Activated T-cell treated with anti-CD3 and anti-CD28 coated beads, Interleukin-2, amount 50 U/mL, for 72 hours (primary cell): ENCODE results near the gene TAPBP. TPM values are rescaled to one million over a fixed set of nuclear protein-coding genes. Genes with fewer than 3 reads are reported as not detected.
"Not testable (repeated sequence)": the region's sequence is repeated elsewhere in the genome, so short reads cannot be mapped to it uniquely, and the experiment has no call there.

Source experiments
- ATAC-seq, 2 donors: fragments of 150-1000 bp; cut with Tn5 transposase; replicated peaks in 1 of 2; 2 replicates each; pipeline ENCODE4 v1.10.0; 2021; ENCODE audit warnings: moderate library complexity in 2 of 2, mild to moderate bottlenecking in 1 of 2
- DNase-seq, 2 donors: peaks; one replicate each; pipeline ENCODE4 v3.0.0; 2021 to 2022; ENCODE audit warnings: mixed read lengths in 1 of 2
- H3K27ac Mint-ChIP-seq: one replicate; pipeline ENCODE4 v1.8.0; 2022; ENCODE audit warnings: mild to moderate bottlenecking, moderate library complexity, mixed read lengths
- H3K27me3 Mint-ChIP-seq: one replicate; pipeline ENCODE4 v1.8.0; 2022; ENCODE audit warnings: low read depth, mixed read lengths
- H3K36me3 Mint-ChIP-seq, 2 donors: one replicate each; pipeline ENCODE4 v1.8.0; 2022; ENCODE audit warnings: mixed read lengths in 2 of 2, mild to moderate bottlenecking in 1 of 2; ENCODE audit not compliant: insufficient read depth in 2 of 2
- H3K4me1 Mint-ChIP-seq: one replicate; pipeline ENCODE4 v1.8.0; 2022; ENCODE audit warnings: low read depth, mixed read lengths
- H3K4me3 Mint-ChIP-seq, 2 donors: one replicate each; pipeline ENCODE4 v1.8.0; 2022; ENCODE audit warnings: mild to moderate bottlenecking in 2 of 2, mixed read lengths in 2 of 2, moderate library complexity in 2 of 2
- H3K9me3 Mint-ChIP-seq, 2 donors: one replicate each; pipeline ENCODE4 v1.8.0; 2022; ENCODE audit warnings: mixed read lengths in 2 of 2
- total RNA-seq, 2 donors: library from RNA; stranded (reverse); gene quantifications; one replicate each; pipeline ENCODE4 v1.2.3, GENCODE V29; 2022

Gene TAPBP
- total RNA-seq, 2 donors from 2014 or later, result 180 to 210 TPM

GRCh38 chr6:33275795-33276580, 37.9 kb downstream of the TAPBP start:
- not testable (repeated sequence) for H3K9me3 Mint-ChIP-seq, H3K27me3 Mint-ChIP-seq, DNase-seq, ATAC-seq
- Mint-ChIP-seq H3K36me3 (peaks cover 26 to 49% of the 10 kb centered on the region in 2 donors), H3K27ac (peak overlapping the region; percentile 98), H3K4me1 (peaks cover 67% of the 10 kb centered on the region), H3K4me3 (peak overlapping the region; percentile 94 to 98)

GRCh38 chr6:33273924-33274902, 39.7 kb downstream of the TAPBP start:
- Mint-ChIP-seq H3K4me3 (peak overlapping the region; percentile 94 to 98), H3K4me1 (peaks cover 81% of the 10 kb centered on the region), H3K9me3 (no peaks in the 10 kb centered on the region), H3K27me3 (no peaks in the 10 kb centered on the region), H3K27ac (peak overlapping the region; percentile 98), H3K36me3 (peaks cover 28 to 49% of the 10 kb centered on the region in 2 donors)
- no peak for DNase-seq
- no peak for ATAC-seq

- H3K36me3 Mint-ChIP-seq, result peaks cover 28 to 49% of the 10 kb centered on the region in 2 donors
- peaks cover 74% of the 10 kb centered on the region for H3K4me1 Mint-ChIP-seq
- peak overlapping the region; percentile 94 to 98 for H3K4me3 Mint-ChIP-seq
- no peaks in the 10 kb centered on the region for H3K9me3 Mint-ChIP-seq
- H3K27me3 Mint-ChIP-seq, result no peaks in the 10 kb centered on the region
- H3K27ac Mint-ChIP-seq, result peak overlapping the region; percentile 98
- DNase-seq (no peak), ATAC-seq (no peak)
These were observed 40.6 kb downstream of the TAPBP start for GRCh38 chr6:33273129-33273923.

- no peaks in the 10 kb centered on the region for H3K9me3 Mint-ChIP-seq
These were observed 41.4 kb downstream of the TAPBP start for GRCh38 chr6:33272275-33273128.

GRCh38 chr6:33271468-33272274, 42.2 kb downstream of the TAPBP start, which contains the start of the genes RPS18 and VPS52:
TSS of gene RPS18 (plus strand) at chr6:33272075. CDS start at chr6:33272120, 45 bp downstream.
TSS of gene VPS52 (minus strand) at chr6:33271876. CDS start at chr6:33271675, 201 bp downstream.
- H3K4me3 Mint-ChIP-seq, result peak within 1 kb of the TSS; percentile 94 to 98
- H3K36me3 Mint-ChIP-seq, result peaks cover 28 to 54% of the 10 kb centered on the region in 2 donors
- no peaks in the 10 kb centered on the region for H3K27me3 Mint-ChIP-seq
- ATAC-seq (peak; percentile 91 to 93), DNase-seq (peak; percentile 91 to 94)
- peak within 1 kb of the TSS; percentile 98 for H3K27ac Mint-ChIP-seq
- no peaks in the 10 kb centered on the region for H3K9me3 Mint-ChIP-seq
- peaks cover 61% of the 10 kb centered on the region for H3K4me1 Mint-ChIP-seq

More at GRCh38 chr6:33272275-33273128, 41.4 kb downstream of the TAPBP start:
- Mint-ChIP-seq H3K4me1 (peaks cover 66% of the 10 kb centered on the region), H3K36me3 (peaks cover 28 to 55% of the 10 kb centered on the region in 2 donors), H3K27ac (peak overlapping the region; percentile 98), H3K4me3 (peak overlapping the region; percentile 94 to 98), H3K27me3 (no peaks in the 10 kb centered on the region)
- ATAC-seq, result peak; percentile 2 to 4
- DNase-seq, result no peak

- Mint-ChIP-seq H3K9me3 (no peaks in the 10 kb centered on the region), H3K4me1 (peaks cover 55% of the 10 kb centered on the region), H3K27ac (peak overlapping the region; percentile 98), H3K36me3 (peaks cover 28 to 54% of the 10 kb centered on the region in 2 donors), H3K4me3 (peak overlapping the region; percentile 94 to 98), H3K27me3 (no peaks in the 10 kb centered on the region)
- DNase-seq (no peak), ATAC-seq (no peak)
These were observed 42.8 kb downstream of the TAPBP start for GRCh38 chr6:33271117-33271467.

- no peak for ATAC-seq
- no peak for DNase-seq
- Mint-ChIP-seq H3K9me3 (no peaks in the 10 kb centered on the region), H3K27ac (no peak overlapping the region), H3K36me3 (peaks cover 2 to 33% of the 10 kb centered on the region in 2 donors), H3K4me1 (no peaks in the 10 kb centered on the region), H3K4me3 (no peak overlapping the region), H3K27me3 (no peaks in the 10 kb centered on the region)
These were observed 49.9 kb downstream of the TAPBP start for GRCh38 chr6:33264015-33264414.

- H3K36me3 Mint-ChIP-seq, result peaks cover 2 to 27% of the 10 kb centered on the region in 2 donors
These were observed 51.4 kb downstream of the TAPBP start for GRCh38 chr6:33262490-33262889.

GRCh38 chr6:33259032-33259431, 54.8 kb downstream of the TAPBP start:
- Mint-ChIP-seq H3K36me3 (peaks cover 2 to 21% of the 10 kb centered on the region in 2 donors), H3K9me3 (no peaks in the 10 kb centered on the region), H3K27ac (no peak overlapping the region), H3K4me1 (no peaks in the 10 kb centered on the region), H3K4me3 (no peak overlapping the region), H3K27me3 (no peaks in the 10 kb centered on the region)
- DNase-seq (no peak), ATAC-seq (no peak)

More at GRCh38 chr6:33262490-33262889, 51.4 kb downstream of the TAPBP start:
- not testable (repeated sequence) for DNase-seq, H3K4me1 Mint-ChIP-seq, H3K9me3 Mint-ChIP-seq, H3K27me3 Mint-ChIP-seq, ATAC-seq, H3K4me3 Mint-ChIP-seq, H3K27ac Mint-ChIP-seq

- Mint-ChIP-seq H3K4me1 (peaks cover 24% of the 10 kb centered on the region), H3K27ac (no peak overlapping the region), H3K4me3 (no peak overlapping the region), H3K9me3 (no peaks in the 10 kb centered on the region), H3K27me3 (no peaks in the 10 kb centered on the region), H3K36me3 (peaks cover 7 to 22% of the 10 kb centered on the region in 2 donors)
- ATAC-seq (no peak), DNase-seq (no peak)
These were observed 59.3 kb downstream of the TAPBP start for GRCh38 chr6:33254591-33254990.

GRCh38 chr6:33252759-33253158, 61.1 kb downstream of the TAPBP start:
- no peaks in the 10 kb centered on the region for H3K9me3 Mint-ChIP-seq

More at GRCh38 chr6:33252759-33253158, 61.1 kb downstream of the TAPBP start:
- peak overlapping the region; percentile 83 for H3K27ac Mint-ChIP-seq
- DNase-seq, result no peak
- no peak for ATAC-seq
- H3K27me3 Mint-ChIP-seq, result no peaks in the 10 kb centered on the region
- no peak overlapping the region for H3K4me3 Mint-ChIP-seq
- H3K4me1 Mint-ChIP-seq, result peaks cover 34% of the 10 kb centered on the region
- H3K36me3 Mint-ChIP-seq, result peaks cover 7 to 18% of the 10 kb centered on the region in 2 donors
